HepG2 (cell line): ENCODE results near the gene PLLP. TPM values are rescaled to one million over a fixed set of nuclear protein-coding genes. Genes with fewer than 3 reads are reported as not detected.
A peak's percentile ranks its signal among the peaks of the same experiment; 100 is the strongest.

Experiments used
- CBX2 ChIP-seq, 2 experiments: fragments of 200-600 bp in 1 of 2; sonication (generic); formaldehyde crosslinking in 1 of 2; IDR thresholded peaks; 2 replicates each; pipeline versions ENCODE4 v1.7.0 to v1.8.1; 2018 to 2022; ENCODE audit warnings: low read depth in 2 of 2, low read length in 1 of 2, mild to moderate bottlenecking in 1 of 2, missing genetic modification reagents in 1 of 2
- FIP1L1 ChIP-seq: fragments of 200-400 bp; formaldehyde crosslinking; IDR thresholded peaks from 2 replicates; pipeline ENCODE4 v1.6.1; 2018; ENCODE audit warnings: low read depth, mild to moderate bottlenecking, low read length, moderate library complexity, borderline replicate concordance; ENCODE audit not compliant: insufficient read depth
- KAT8 ChIP-seq: IDR thresholded peaks from 2 replicates; pipeline ENCODE4 v1.6.1; 2016; ENCODE audit warnings: missing genetic modification reagents, missing compliant biosample characterization
- MBNL3 ChIP-seq: fragments of 250-450 bp; sonication (Bioruptor Pico); conservative IDR thresholded peaks from 2 replicates; pipeline ENCODE4 v1.8.0; 2022; ENCODE audit warnings: mild to moderate bottlenecking, inconsistent platforms
- MIER2 ChIP-seq: IDR thresholded peaks from 2 replicates; pipeline ENCODE4 v1.6.1; 2016; ENCODE audit warnings: missing biosample characterization, missing genetic modification reagents
- NCOA5 ChIP-seq: sonication (generic); formaldehyde crosslinking; IDR thresholded peaks from 2 replicates; pipeline ENCODE4 v1.4.0; 2020; ENCODE audit warnings: missing genetic modification reagents
- NFKBIZ ChIP-seq: IDR thresholded peaks from 2 replicates; pipeline ENCODE4 v1.6.1; 2018; ENCODE audit warnings: missing genetic modification reagents, missing compliant biosample characterization
- POLR2G ChIP-seq: fragments of 200-400 bp; formaldehyde crosslinking; IDR thresholded peaks from 2 replicates; pipeline ENCODE4 v1.6.1; 2018; ENCODE audit warnings: mild to moderate bottlenecking, low read depth, low read length, moderate library complexity
- RCOR2 ChIP-seq: IDR thresholded peaks from 2 replicates; pipeline ENCODE4 v1.6.1; 2016; ENCODE audit warnings: missing biosample characterization, missing genetic modification reagents
- RELA ChIP-seq: sonication (generic); formaldehyde crosslinking; IDR thresholded peaks from 2 replicates; pipeline ENCODE4 v1.4.0; 2020; ENCODE audit warnings: missing genetic modification reagents
- REST ChIP-seq, 2 experiments: IDR thresholded peaks; 2 replicates each; pipeline ENCODE4 v1.6.1; 2011 to 2012; ENCODE audit warnings: low read length in 2 of 2, borderline replicate concordance in 1 of 2, low read depth in 1 of 2, mild to moderate bottlenecking in 1 of 2, moderate library complexity in 1 of 2
- TCF7L2 ChIP-seq: IDR thresholded peaks from 2 replicates; pipeline ENCODE4 v1.6.1; 2011; ENCODE audit warnings: mild to moderate bottlenecking, low read depth, low read length, moderate library complexity
- TOE1 ChIP-seq: sonication (generic); formaldehyde crosslinking; IDR thresholded peaks from 2 replicates; pipeline ENCODE4 v1.4.0; 2020; ENCODE audit warnings: mild to moderate bottlenecking, missing genetic modification reagents
- ZNF33B ChIP-seq: sonication (generic); formaldehyde crosslinking; IDR thresholded peaks from 2 replicates; pipeline ENCODE4 v1.5.1; 2020; ENCODE audit warnings: mild to moderate bottlenecking, missing genetic modification reagents
- ZNF350 ChIP-seq: sonication (generic); formaldehyde crosslinking; IDR thresholded peaks from 2 replicates; pipeline ENCODE4 v1.4.0; 2020; ENCODE audit warnings: mild to moderate bottlenecking, low read depth, missing genetic modification reagents, borderline replicate concordance
- ZNF850 ChIP-seq: sonication (generic); formaldehyde crosslinking; conservative IDR thresholded peaks from 2 replicates; pipeline ENCODE4 v1.9.0; 2021; ENCODE audit warnings: mild to moderate bottlenecking, missing genetic modification reagents
- ZXDC ChIP-seq: sonication (generic); formaldehyde crosslinking; IDR thresholded peaks from 2 replicates; pipeline ENCODE4 v1.5.0; 2020; ENCODE audit warnings: mild to moderate bottlenecking, missing genetic modification reagents
- polyA plus RNA-seq, 8 experiments: library from polyadenylated mRNA; depleted of rRNA in 3 of 8; stranded (reverse) in 7 of 8; unstranded in 1 of 8; fragments of >200 nt; fragmentation: Illumina TruSeq in 4 of 8; extraction: Trizol in 4 of 8; gene quantifications; 2 replicates each; pipeline versions ENCODE4 v1.2.1 to v1.2.3, GENCODE V29; 2011 to 2016; ENCODE audit warnings: low read depth in 4 of 8, missing spikeins in 1 of 8, mixed read lengths in 1 of 8; ENCODE audit not compliant: insufficient read depth in 1 of 8
- total RNA-seq, 5 experiments: library from RNA; depleted of rRNA; stranded (reverse); fragments of >200 nt; fragmentation: Illumina TruSeq; extraction: Trizol; gene quantifications; 2 replicates each; pipeline ENCODE4 v1.2.3, GENCODE V29; 2016; ENCODE audit warnings: low read depth in 1 of 5
- TF ChIP-seq, protein P1 (sequence below): IDR thresholded peaks from 2 replicates; pipeline ENCODE4 v1.6.1; 2012; ENCODE audit warnings: low read length, improper control_type of control experiment

The PLLP gene
- total and polyA plus RNA-seq, 2 of the 13 experiments (the other 11 are each of a cell fraction or from before 2014, with no cell fraction given), result 60.6 to 127 TPM

GRCh38 chr16:57279780-57280638 lies 4.5 kb downstream of the PLLP start (continued):
- no peak for TF ChIP-seq NCOA5
- TF ChIP-seq MBNL3, result no peak
- peak; percentile 93; the same call in 1 of the 2 replicates for TF ChIP-seq RELA (CRISPR knock-in tag)
- no peak for TF ChIP-seq FIP1L1
- peak; percentile 100 for TF ChIP-seq RCOR2 (CRISPR knock-in tag)
- TF ChIP-seq TOE1 (CRISPR knock-in tag), result no peak; the same call in 1 of the 2 replicates
- TF ChIP-seq CBX2 (IDR thresholded peaks at IDR 0.05; ENCODE audit: low read depth, low read length), result no peak
- no peak for TF ChIP-seq CBX2 (CRISPR knock-in tag; IDR thresholded peaks at IDR 0.05; ENCODE audit: low read depth)
- TF ChIP-seq, protein P1, sequence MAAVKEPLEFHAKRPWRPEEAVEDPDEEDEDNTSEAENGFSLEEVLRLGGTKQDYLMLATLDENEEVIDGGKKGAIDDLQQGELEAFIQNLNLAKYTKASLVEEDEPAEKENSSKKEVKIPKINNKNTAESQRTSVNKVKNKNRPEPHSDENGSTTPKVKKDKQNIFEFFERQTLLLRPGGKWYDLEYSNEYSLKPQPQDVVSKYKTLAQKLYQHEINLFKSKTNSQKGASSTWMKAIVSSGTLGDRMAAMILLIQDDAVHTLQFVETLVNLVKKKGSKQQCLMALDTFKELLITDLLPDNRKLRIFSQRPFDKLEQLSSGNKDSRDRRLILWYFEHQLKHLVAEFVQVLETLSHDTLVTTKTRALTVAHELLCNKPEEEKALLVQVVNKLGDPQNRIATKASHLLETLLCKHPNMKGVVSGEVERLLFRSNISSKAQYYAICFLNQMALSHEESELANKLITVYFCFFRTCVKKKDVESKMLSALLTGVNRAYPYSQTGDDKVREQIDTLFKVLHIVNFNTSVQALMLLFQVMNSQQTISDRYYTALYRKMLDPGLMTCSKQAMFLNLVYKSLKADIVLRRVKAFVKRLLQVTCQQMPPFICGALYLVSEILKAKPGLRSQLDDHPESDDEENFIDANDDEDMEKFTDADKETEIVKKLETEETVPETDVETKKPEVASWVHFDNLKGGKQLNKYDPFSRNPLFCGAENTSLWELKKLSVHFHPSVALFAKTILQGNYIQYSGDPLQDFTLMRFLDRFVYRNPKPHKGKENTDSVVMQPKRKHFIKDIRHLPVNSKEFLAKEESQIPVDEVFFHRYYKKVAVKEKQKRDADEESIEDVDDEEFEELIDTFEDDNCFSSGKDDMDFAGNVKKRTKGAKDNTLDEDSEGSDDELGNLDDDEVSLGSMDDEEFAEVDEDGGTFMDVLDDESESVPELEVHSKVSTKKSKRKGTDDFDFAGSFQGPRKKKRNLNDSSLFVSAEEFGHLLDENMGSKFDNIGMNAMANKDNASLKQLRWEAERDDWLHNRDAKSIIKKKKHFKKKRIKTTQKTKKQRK, result no peak
- TF ChIP-seq MIER2 (CRISPR knock-in tag), result peak; percentile 56; the same call in 1 of the 2 replicates
- TF ChIP-seq ZNF33B, result peak; percentile 92; the same call in 1 of the 2 replicates
- no peak; the same call in 1 of the 2 replicates for TF ChIP-seq ZXDC (CRISPR knock-in tag)
- TF ChIP-seq ZNF350 (CRISPR knock-in tag), result peak; percentile 99
- TF ChIP-seq ZNF850 (CRISPR knock-in tag), result no peak
- TF ChIP-seq KAT8 (CRISPR knock-in tag), result peak; percentile 90
- TF ChIP-seq POLR2G, result peak; percentile 52
- TF ChIP-seq TCF7L2, result no peak
- TF ChIP-seq REST (IDR thresholded peaks at IDR 0.05; ENCODE audit: borderline replicate concordance in 1 of 2, low read depth in 1 of 2, low read length in 2 of 2), result peak in 1 of 2 experiments; percentile 78; a peak in 2 of 4 replicates
- TF ChIP-seq NFKBIZ, result peak; percentile 85; the same call in 1 of the 2 replicates
